IMR-90 (cell line): ENCODE results near the gene SPATA13. TPM values are rescaled to one million over a fixed set of nuclear protein-coding genes. Genes with fewer than 3 reads are reported as not detected.

Experiments used
- ATAC-seq: fragments of 200-7000 bp; cut with Tn5 transposase; 2 replicates; pipeline ENCODE4 v1.9.1; 2020; ENCODE audit warnings: low read depth, mild to moderate bottlenecking, moderate library complexity
- BruUV-seq: library from RNA; stranded (reverse); fragments of 400-500 nt; replicated peaks from 2 replicates; lab custom pipeline; 2021; lab: Mats Ljungman, UMichigan
- CTCF ChIA-PET: fragments of 300-600 bp; formaldehyde crosslinking; extraction: SDS; loops from one replicate; lab custom pipeline; 2021; ENCODE audit warnings: antibody characterized with exemption; lab: Yijun Ruan, JAX
- POLR2A ChIA-PET: fragments of 300-600 bp; sonication (Branson Sonifier 250); formaldehyde crosslinking; loops from one replicate; lab custom pipeline; 2022; ENCODE audit warnings: antibody characterized with exemption; ENCODE audit not compliant: unreplicated experiment; lab: Charles Lee
- DNase-seq: peaks from one replicate; pipeline ENCODE4 v3.0.0; 2013
- H2AFZ ChIP-seq: replicated peaks from 2 replicates; pipeline ENCODE3; 2013; ENCODE audit warnings: low read length, mild to moderate bottlenecking; ENCODE audit not compliant: poor library complexity
- H2AK5ac ChIP-seq: 2 replicates; pipeline ENCODE4 v1.6.1; 2013; ENCODE audit warnings: low read depth, low read length, inconsistent platforms
- H2AK9ac ChIP-seq: replicated peaks from 2 replicates; pipeline ENCODE3; 2013; ENCODE audit warnings: mild to moderate bottlenecking, low read depth, low read length, moderate library complexity; ENCODE audit not compliant: poor library complexity
- H2BK120ac ChIP-seq: 2 replicates; pipeline ENCODE4 v1.6.1; 2013; ENCODE audit warnings: low read depth, low read length, inconsistent platforms
- H2BK15ac ChIP-seq: 3 replicates; pipeline ENCODE4 v1.6.1; 2013; ENCODE audit warnings: low read depth, low read length, inconsistent platforms
- H2BK20ac ChIP-seq: 2 replicates; pipeline ENCODE4 v1.6.1; 2013; ENCODE audit warnings: low read depth, mild to moderate bottlenecking, inconsistent platforms, low read length, moderate library complexity
- H2BK5ac ChIP-seq: 2 replicates; pipeline ENCODE4 v1.6.1; 2013; ENCODE audit warnings: mild to moderate bottlenecking, low read depth, low read length, inconsistent platforms; ENCODE audit not compliant: poor library complexity, severe bottlenecking
- H3K14ac ChIP-seq: replicated peaks from 2 replicates; pipeline ENCODE4 v1.6.1; 2013; ENCODE audit warnings: low read depth, low read length, inconsistent platforms
- H3K18ac ChIP-seq: 2 replicates; pipeline ENCODE4 v1.6.1; 2013; ENCODE audit warnings: low read depth, low read length, control low read depth
- H3K23ac ChIP-seq: 2 replicates; pipeline ENCODE4 v1.6.1; 2013; ENCODE audit warnings: low read depth, low read length, inconsistent platforms
- H3K27ac ChIP-seq: 2 replicates; pipeline ENCODE4 v1.5.1; 2013; ENCODE audit warnings: mild to moderate bottlenecking, control low read depth, low read length; ENCODE audit not compliant: insufficient read depth
- H3K27me3 ChIP-seq: 2 replicates; pipeline ENCODE4 v1.6.1; 2013; ENCODE audit warnings: low read length; ENCODE audit not compliant: control insufficient read depth, insufficient read depth
- H3K36me3 ChIP-seq: 2 replicates; pipeline ENCODE4 v1.6.1; 2013; ENCODE audit warnings: low read length, mixed read lengths; ENCODE audit not compliant: control insufficient read depth, insufficient read depth
- H3K4ac ChIP-seq: 2 replicates; pipeline ENCODE4 v1.6.1; 2013; ENCODE audit warnings: low read depth, low read length, inconsistent platforms
- H3K4me1 ChIP-seq: 2 replicates; pipeline ENCODE4 v1.6.1; 2013; ENCODE audit warnings: low read length, mixed read lengths; ENCODE audit not compliant: control insufficient read depth, insufficient read depth
- H3K4me2 ChIP-seq: 2 replicates; pipeline ENCODE4 v1.6.1; 2013; ENCODE audit warnings: low read depth, mild to moderate bottlenecking, control low read depth, low read length, moderate library complexity
- H3K4me3 ChIP-seq: 2 replicates; pipeline ENCODE4 v1.5.1; 2013; ENCODE audit warnings: low read depth, mild to moderate bottlenecking, control low read depth, low read length, moderate library complexity; ENCODE audit not compliant: insufficient read depth
- H3K56ac ChIP-seq: 2 replicates; pipeline ENCODE4 v1.6.1; 2013; ENCODE audit warnings: low read length, inconsistent platforms; ENCODE audit not compliant: insufficient read depth; ENCODE audit errors: extremely low read depth
- H3K79me1 ChIP-seq, 2 experiments: 2 replicates each; pipeline ENCODE4 v1.6.1; 2013; ENCODE audit warnings: low read length in 2 of 2, inconsistent platforms in 1 of 2, low read depth in 1 of 2
- H3K9ac ChIP-seq: 2 replicates; pipeline ENCODE4 v1.6.1; 2013; ENCODE audit warnings: low read depth, low read length, control low read depth
- H3K9me1 ChIP-seq: 2 replicates; pipeline ENCODE4 v1.6.1; 2013; ENCODE audit warnings: low read length, inconsistent platforms; ENCODE audit not compliant: insufficient read depth
- H3K9me3 ChIP-seq: 2 replicates; pipeline ENCODE4 v1.6.1; 2013; ENCODE audit warnings: low read length; ENCODE audit not compliant: control insufficient read depth, insufficient read depth
- H4K20me1 ChIP-seq: 2 replicates; pipeline ENCODE4 v1.6.1; 2013; ENCODE audit warnings: low read length, inconsistent platforms; ENCODE audit not compliant: insufficient read depth
- H4K5ac ChIP-seq: 2 replicates; pipeline ENCODE4 v1.6.1; 2013; ENCODE audit warnings: mild to moderate bottlenecking, low read depth, low read length, control low read depth
- H4K8ac ChIP-seq, 2 experiments: 2 replicates each; pipeline ENCODE4 v1.6.1; 2013; ENCODE audit warnings: low read depth in 2 of 2, low read length in 2 of 2, control low read depth in 1 of 2, inconsistent platforms in 1 of 2
- H4K91ac ChIP-seq: 2 replicates; pipeline ENCODE4 v1.6.1; 2013; ENCODE audit warnings: low read depth, low read length, inconsistent platforms; ENCODE audit not compliant: insufficient read depth
- BHLHE40 ChIP-seq: fragments of 150-350 bp; IDR thresholded peaks from 2 replicates; pipeline ENCODE4 v1.6.1; 2016; ENCODE audit warnings: mild to moderate bottlenecking, low read depth, low read length
- ELK1 ChIP-seq: fragments of 150-350 bp; IDR thresholded peaks from 2 replicates; pipeline ENCODE4 v1.6.1; 2016; ENCODE audit warnings: low read depth, mild to moderate bottlenecking, low read length, moderate library complexity, borderline replicate concordance
- MAFK ChIP-seq: IDR thresholded peaks from 2 replicates; pipeline ENCODE4 v1.6.1; 2012; ENCODE audit warnings: low read depth, low read length, improper control_type of control experiment
- RAD21 ChIP-seq: IDR thresholded peaks from 2 replicates; pipeline ENCODE4 v1.6.1; 2012; ENCODE audit warnings: low read length, improper control_type of control experiment
- RCOR1 ChIP-seq: IDR thresholded peaks from 2 replicates; pipeline ENCODE4 v1.6.1; 2012; ENCODE audit warnings: mild to moderate bottlenecking, low read length, improper control_type of control experiment; ENCODE audit not compliant: insufficient replicate concordance
- WGBS, 2 experiments: methylation state at CpG; one replicate each; pipeline versions ENCODE4 v1.1.5 to v1.1.7; 2013; ENCODE audit warnings: missing lambda C conversion rate in 2 of 2; ENCODE audit not compliant: insufficient read length in 1 of 2; ENCODE audit errors: extremely low coverage in 2 of 2; 5-methylcytosine and 5-hydroxymethylcytosine counted together
- dilution Hi-C: fragments of 300-500 bp; cut with HindIII; formaldehyde crosslinking; loops from one replicate; pipeline ENCODE4 v1.14.3; 2018; ENCODE audit warnings: low sequenced_read_pairs; ENCODE audit not compliant: unreplicated experiment
- in situ Hi-C: fragments of 300-500 bp; cut with MboI; formaldehyde crosslinking; loops from 3 replicates; pipeline ENCODE4 v1.14.3; 2019; ENCODE audit warnings: low sequenced_read_pairs, inconsistent platforms, mixed read lengths
- intact Hi-C: fragments of 100-400 bp; cut with micrococcal nuclease; formaldehyde crosslinking; loops from 2 replicates; pipeline ENCODE4 v1.10.0; 2022
- polyA plus RNA-seq, 3 experiments: library from polyadenylated mRNA; depleted of rRNA; stranded (reverse); fragments of >200 nt; gene quantifications; 2 replicates each; pipeline ENCODE4 v1.2.3, GENCODE V29; 2012; ENCODE audit warnings: low replicate concordance in 1 of 3
- total RNA-seq: library from RNA; depleted of rRNA; stranded (reverse); fragments of >200 nt; gene quantifications from 2 replicates; pipeline ENCODE4 v1.2.3, GENCODE V29; 2012

SPATA13 gene
- total and polyA plus RNA-seq, 2 of the 4 experiments (the other 2 are of a cell fraction): 10.5 to 12.5 TPM

DNA sequence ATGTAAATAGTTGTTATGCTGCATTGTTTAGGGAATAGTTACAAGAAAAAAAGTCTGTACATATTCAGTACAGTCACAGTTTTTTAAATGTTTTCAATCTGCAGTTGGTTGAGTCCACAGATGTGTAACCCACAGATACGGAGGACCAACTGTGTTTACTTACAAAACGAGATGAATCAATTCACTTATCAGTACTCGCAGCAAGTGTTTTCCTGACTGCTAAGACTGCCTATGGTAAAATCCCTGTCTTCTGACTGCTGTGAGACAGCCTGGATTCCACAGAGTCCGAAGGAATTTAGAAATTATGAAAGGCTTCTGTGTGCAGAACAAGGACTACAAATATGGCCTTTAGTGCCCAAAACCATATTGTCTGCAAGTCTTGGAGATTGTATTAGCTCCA is 103.1 kb downstream of the SPATA13 start:
- H3K18ac ChIP-seq: no peak overlapping the region
- no peak overlapping the region for H3K14ac ChIP-seq
- no peaks in the 10 kb centered on the region for H3K9me3 ChIP-seq
- H3K9me1 ChIP-seq: peaks cover 16% of the 10 kb centered on the region; the same call in 1 of the 2 replicates
- no peak overlapping the region for H3K4ac ChIP-seq
- DNase-seq (peak; percentile 88), ATAC-seq (peak; percentile 95)
- CTCF ChIA-PET: interaction anchor here (0.8 kb wide), 1 partner anchor 16 kb away, joined by 3 read pairs; no protein-coding TSS in a partner anchor
- H4K20me1 ChIP-seq: no peaks in the 10 kb centered on the region
- no peaks in the 10 kb centered on the region for H3K27me3 ChIP-seq
- H2AK5ac ChIP-seq: no peak overlapping the region
- in situ Hi-C loops (no loop called here), dilution Hi-C loops (no loop called here), intact Hi-C loops (no loop called here)
- H3K27ac ChIP-seq: no peak overlapping the region
- H4K8ac ChIP-seq: no peak overlapping the region
- H4K91ac ChIP-seq: no peak overlapping the region
- 0% methylated on average over 1 of the region's 4 CpGs; no CpG with 5 or more reads in 1 of the 2 experiments for WGBS, 2 experiments
- no peaks in the 10 kb centered on the region for H3K36me3 ChIP-seq
- peaks cover 4 to 34% of the 10 kb centered on the region in 2 experiments for H3K79me1 ChIP-seq
- H2AFZ ChIP-seq: no peak overlapping the region
- peaks cover 5% of the 10 kb centered on the region for H3K4me1 ChIP-seq
- no peak overlapping the region for H3K9ac ChIP-seq
- H2BK5ac ChIP-seq: no peak overlapping the region
- peak overlapping the region; percentile 44 for H3K4me2 ChIP-seq
- POLR2A ChIA-PET: no interaction called here
- no peak for TF ChIP-seq MAFK
- no peak for TF ChIP-seq RCOR1
- TF ChIP-seq ELK1: no peak
- TF ChIP-seq RAD21: no peak
- peak; percentile 33; the same call in 1 of the 2 replicates for TF ChIP-seq BHLHE40
- no TSS peak for BruUV-seq
- H3K4me3 ChIP-seq: no peak overlapping the region
- no peak overlapping the region for H4K5ac ChIP-seq
- H2BK20ac ChIP-seq: no peak overlapping the region
- H2AK9ac ChIP-seq: no peak overlapping the region
- H3K23ac ChIP-seq: no peak overlapping the region
- H3K56ac ChIP-seq: no peak overlapping the region
- no peak overlapping the region for H2BK120ac ChIP-seq
- no peak overlapping the region for H2BK15ac ChIP-seq
